H9 (cell line): Measurements from ENCODE around the gene RALGPS2. TPM values are rescaled to one million over a fixed set of nuclear protein-coding genes. Genes with fewer than 3 reads are reported as not detected.

Experiments
- DNase-seq: peaks from one replicate; pipeline ENCODE4 v3.0.0-alpha.2; 2017
- H2AFZ ChIP-seq: one replicate; pipeline ENCODE4 v1.6.1; 2013; ENCODE audit warnings: mild to moderate bottlenecking, low read length, control low read depth, moderate library complexity
- H2AK5ac ChIP-seq: 2 replicates; pipeline ENCODE4 v1.6.1; 2013; ENCODE audit warnings: low read length, control low read depth, mixed read lengths; ENCODE audit not compliant: insufficient read length
- H2BK120ac ChIP-seq: one replicate; pipeline ENCODE4 v1.6.1; 2013; ENCODE audit warnings: low read depth, mild to moderate bottlenecking, low read length, control low read depth, inconsistent platforms; ENCODE audit not compliant: poor library complexity, severe bottlenecking
- H2BK12ac ChIP-seq: 2 replicates; pipeline ENCODE4 v1.6.1; 2013; ENCODE audit warnings: low read length, control low read depth, mixed read lengths, low read depth; ENCODE audit not compliant: insufficient read length
- H2BK15ac ChIP-seq: 2 replicates; pipeline ENCODE4 v1.6.1; 2013; ENCODE audit warnings: low read depth, low read length, control low read depth
- H2BK20ac ChIP-seq: one replicate; pipeline ENCODE4 v1.6.1; 2013; ENCODE audit warnings: low read depth, mild to moderate bottlenecking, low read length, control low read depth, inconsistent platforms; ENCODE audit not compliant: poor library complexity, severe bottlenecking
- H2BK5ac ChIP-seq: 2 replicates; pipeline ENCODE4 v1.6.1; 2013; ENCODE audit warnings: low read length, control low read depth, mixed read lengths; ENCODE audit not compliant: insufficient read length
- H3K14ac ChIP-seq: 2 replicates; pipeline ENCODE4 v1.6.1; 2013; ENCODE audit warnings: low read length, control low read depth; ENCODE audit not compliant: insufficient read depth
- H3K18ac ChIP-seq: 2 replicates; pipeline ENCODE4 v1.6.1; 2013; ENCODE audit warnings: low read depth, mild to moderate bottlenecking, mixed read lengths, low read length, control low read depth; ENCODE audit not compliant: insufficient read length
- H3K23ac ChIP-seq: 2 replicates; pipeline ENCODE4 v1.6.1; 2013; ENCODE audit warnings: low read length, control low read depth, mixed read lengths, low read depth; ENCODE audit not compliant: insufficient read length
- H3K23me2 ChIP-seq: 2 replicates; pipeline ENCODE4 v1.6.1; 2013; ENCODE audit warnings: low read depth, mild to moderate bottlenecking, mixed read lengths, low read length, control low read depth; ENCODE audit not compliant: insufficient read length, poor library complexity, severe bottlenecking
- H3K27ac ChIP-seq: 2 replicates; pipeline ENCODE4 v1.5.1; 2013; ENCODE audit warnings: low read length, control low read depth, mixed read lengths, low read depth; ENCODE audit not compliant: insufficient read length
- H3K27me3 ChIP-seq: 2 replicates; pipeline ENCODE4 v1.6.1; 2013; ENCODE audit warnings: low read length, control low read depth, inconsistent platforms; ENCODE audit not compliant: insufficient read depth
- H3K4ac ChIP-seq: 2 replicates; pipeline ENCODE4 v1.6.1; 2013; ENCODE audit warnings: low read depth, mild to moderate bottlenecking, control low read depth, inconsistent platforms, low read length, moderate library complexity
- H3K4me1 ChIP-seq: 2 replicates; pipeline ENCODE4 v1.6.1; 2013; ENCODE audit warnings: low read length, control low read depth, inconsistent platforms; ENCODE audit not compliant: insufficient read depth
- H3K4me2 ChIP-seq: 2 replicates; pipeline ENCODE4 v1.6.1; 2013; ENCODE audit warnings: low read length, control low read depth, mixed read lengths; ENCODE audit not compliant: insufficient read length, insufficient read depth
- H3K56ac ChIP-seq: 2 replicates; pipeline ENCODE4 v1.6.1; 2013; ENCODE audit warnings: low read depth, mild to moderate bottlenecking, mixed read lengths, low read length, control low read depth; ENCODE audit not compliant: insufficient read length
- H3K79me1 ChIP-seq: 2 replicates; pipeline ENCODE4 v1.6.1; 2013; ENCODE audit warnings: low read depth, mild to moderate bottlenecking, moderate library complexity, low read length, control low read depth, inconsistent platforms; ENCODE audit not compliant: insufficient read depth, poor library complexity, severe bottlenecking
- H3K79me2 ChIP-seq: 2 replicates; pipeline ENCODE4 v1.6.1; 2013; ENCODE audit warnings: low read length, control low read depth, inconsistent platforms; ENCODE audit not compliant: insufficient read depth
- H3K9ac ChIP-seq: 2 replicates; pipeline ENCODE4 v1.6.1; 2013; ENCODE audit warnings: low read length, control low read depth, mixed read lengths; ENCODE audit not compliant: insufficient read length; ENCODE audit errors: extremely low read depth
- H3K9me3 ChIP-seq: one replicate; pipeline ENCODE4 v1.6.1; 2013; ENCODE audit warnings: low read depth, low read length, inconsistent platforms; ENCODE audit not compliant: control insufficient read depth
- H3T11ph ChIP-seq: one replicate; pipeline ENCODE4 v1.6.1; 2013; ENCODE audit warnings: mild to moderate bottlenecking, low read length, control low read depth, inconsistent platforms
- H4K20me1 ChIP-seq: one replicate; pipeline ENCODE4 v1.6.1; 2013; ENCODE audit not compliant: control insufficient read depth, insufficient read length, insufficient read depth
- H4K5ac ChIP-seq: 2 replicates; pipeline ENCODE4 v1.6.1; 2013; ENCODE audit warnings: low read depth, mild to moderate bottlenecking, mixed read lengths, low read length, control low read depth; ENCODE audit not compliant: insufficient read length
- H4K8ac ChIP-seq: replicated peaks from 2 replicates; pipeline ENCODE4 v1.6.1; 2013; ENCODE audit warnings: low read length, control low read depth, mixed read lengths, low read depth; ENCODE audit not compliant: insufficient read length
- H4K91ac ChIP-seq: 2 replicates; pipeline ENCODE4 v1.6.1; 2013; ENCODE audit warnings: low read depth, mild to moderate bottlenecking, moderate library complexity, mixed read lengths, low read length, control low read depth; ENCODE audit not compliant: insufficient read length
- H3K27ac Mint-ChIP-seq, 3 experiments: 2 replicates in 2 of 3; 3 replicates in 1 of 3; pipeline ENCODE4 v1.8.0; 2020 to 2021; ENCODE audit warnings: mixed read lengths in 3 of 3, mild to moderate bottlenecking in 1 of 3, moderate library complexity in 1 of 3
- H3K27me3 Mint-ChIP-seq: 2 replicates; pipeline ENCODE4 v1.8.0; 2021; ENCODE audit warnings: low read depth, mild to moderate bottlenecking, moderate library complexity, mixed read lengths
- H3K36me3 Mint-ChIP-seq, 3 experiments: 2 replicates in 2 of 3; 3 replicates in 1 of 3; pipeline ENCODE4 v1.8.0; 2020 to 2021; ENCODE audit warnings: low read depth in 3 of 3, mixed read lengths in 3 of 3; ENCODE audit not compliant: insufficient read depth in 1 of 3
- H3K4me1 Mint-ChIP-seq, 2 experiments: 2 replicates each; pipeline ENCODE4 v1.8.0; 2020; ENCODE audit warnings: mixed read lengths in 2 of 2
- H3K4me3 Mint-ChIP-seq, 2 experiments: 2 replicates in 1 of 2; 3 replicates in 1 of 2; pipeline ENCODE4 v1.8.0; 2020 to 2021; ENCODE audit warnings: mild to moderate bottlenecking in 2 of 2, mixed read lengths in 2 of 2, moderate library complexity in 1 of 2
- H3K9me3 Mint-ChIP-seq, 2 experiments: 2 replicates in 1 of 2; 3 replicates in 1 of 2; pipeline ENCODE4 v1.8.0; 2020; ENCODE audit warnings: mild to moderate bottlenecking in 2 of 2, mixed read lengths in 2 of 2, moderate library complexity in 1 of 2
- total RNA-seq: library from RNA; stranded (reverse); gene quantifications from 2 replicates; pipeline ENCODE4 v1.2.1, GENCODE V29; 2021
- TF ChIP-seq, protein P1 (sequence below): fragments of 200-600 bp; sonication (generic); conservative IDR thresholded peaks from 3 replicates; pipeline ENCODE4 v1.8.0; 2021; ENCODE audit warnings: antibody characterized with exemption, mild to moderate bottlenecking

The RALGPS2 gene
- total RNA-seq, 1 experiment from 2014 or later, result 32.6 TPM

DNA sequence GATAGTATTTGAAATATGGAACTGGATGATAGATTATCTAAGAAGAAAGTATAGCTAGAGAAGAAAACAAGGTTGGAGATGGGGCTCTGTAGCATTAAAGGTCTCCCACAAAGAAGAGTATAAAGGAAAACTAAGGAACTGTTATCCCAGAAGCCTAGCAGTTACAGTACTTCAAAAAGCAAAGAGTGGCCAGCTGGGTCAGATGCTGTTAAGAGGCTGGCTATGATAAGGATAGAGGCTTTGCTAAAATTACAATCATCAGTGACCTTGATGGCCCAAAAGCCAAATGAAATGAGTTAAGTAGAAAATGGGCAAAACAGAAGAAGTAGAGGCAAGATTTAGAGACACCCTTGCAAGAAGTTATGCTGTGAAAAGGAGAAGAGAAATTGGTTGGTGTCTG is 170.9 kb downstream of the RALGPS2 start:
- no peak overlapping the region for H2BK20ac ChIP-seq
- Mint-ChIP-seq H3K27ac (no peak overlapping the region), H3K9me3 (peaks cover 3 to 5% of the 10 kb centered on the region in 2 experiments; a peak in 3 of 5 replicates), H3K27me3 (no peaks in the 10 kb centered on the region), H3K4me3 (no peak overlapping the region), H3K4me1 (no peaks in the 10 kb centered on the region), H3K36me3 (peaks cover 13 to 29% (median 23%) of the 10 kb centered on the region in 3 experiments)
- no peak overlapping the region for H4K5ac ChIP-seq
- TF ChIP-seq, protein P1, sequence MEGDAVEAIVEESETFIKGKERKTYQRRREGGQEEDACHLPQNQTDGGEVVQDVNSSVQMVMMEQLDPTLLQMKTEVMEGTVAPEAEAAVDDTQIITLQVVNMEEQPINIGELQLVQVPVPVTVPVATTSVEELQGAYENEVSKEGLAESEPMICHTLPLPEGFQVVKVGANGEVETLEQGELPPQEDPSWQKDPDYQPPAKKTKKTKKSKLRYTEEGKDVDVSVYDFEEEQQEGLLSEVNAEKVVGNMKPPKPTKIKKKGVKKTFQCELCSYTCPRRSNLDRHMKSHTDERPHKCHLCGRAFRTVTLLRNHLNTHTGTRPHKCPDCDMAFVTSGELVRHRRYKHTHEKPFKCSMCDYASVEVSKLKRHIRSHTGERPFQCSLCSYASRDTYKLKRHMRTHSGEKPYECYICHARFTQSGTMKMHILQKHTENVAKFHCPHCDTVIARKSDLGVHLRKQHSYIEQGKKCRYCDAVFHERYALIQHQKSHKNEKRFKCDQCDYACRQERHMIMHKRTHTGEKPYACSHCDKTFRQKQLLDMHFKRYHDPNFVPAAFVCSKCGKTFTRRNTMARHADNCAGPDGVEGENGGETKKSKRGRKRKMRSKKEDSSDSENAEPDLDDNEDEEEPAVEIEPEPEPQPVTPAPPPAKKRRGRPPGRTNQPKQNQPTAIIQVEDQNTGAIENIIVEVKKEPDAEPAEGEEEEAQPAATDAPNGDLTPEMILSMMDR, result no peak
- H2BK5ac ChIP-seq, result no peak overlapping the region
- no peak overlapping the region for H3K27ac ChIP-seq
- H2BK12ac ChIP-seq, result no peak overlapping the region
- H3K79me2 ChIP-seq, result no peaks in the 10 kb centered on the region
- H3K14ac ChIP-seq, result no peak overlapping the region
- H3K4ac ChIP-seq, result no peak overlapping the region
- H3K27me3 ChIP-seq, result no peaks in the 10 kb centered on the region
- no peak overlapping the region for H3K18ac ChIP-seq
- H4K8ac ChIP-seq, result no peak overlapping the region
- H4K20me1 ChIP-seq, result no peaks in the 10 kb centered on the region
- no peak overlapping the region for H2AFZ ChIP-seq
- no peaks in the 10 kb centered on the region for H3K23me2 ChIP-seq
- no peak overlapping the region for H3K56ac ChIP-seq
- H3K23ac ChIP-seq, result no peak overlapping the region
- no peak overlapping the region for H2BK15ac ChIP-seq
- no peak overlapping the region for H3K4me2 ChIP-seq
- H3K4me1 ChIP-seq, result no peaks in the 10 kb centered on the region
- no peak for DNase-seq
- no peak overlapping the region for H3T11ph ChIP-seq
- no peak overlapping the region for H2BK120ac ChIP-seq
- H2AK5ac ChIP-seq, result no peak overlapping the region
- no peaks in the 10 kb centered on the region for H3K79me1 ChIP-seq
- no peak overlapping the region for H3K9ac ChIP-seq
- H4K91ac ChIP-seq, result no peak overlapping the region
- no peaks in the 10 kb centered on the region for H3K9me3 ChIP-seq
